GM23338 (cell line): ENCODE data around the gene RHNO1.

ENCODE experiments used
- CTCF ChIP-seq, 2 experiments: fragments of 200-600 bp in 1 of 2; sonication (generic) in 1 of 2; conservative IDR thresholded peaks; 2 replicates each; pipeline versions ENCODE4 v1.5.1 to v1.6.1; 2016 to 2017; ENCODE audit warnings: antibody characterized with exemption in 2 of 2, low read depth in 2 of 2, mild to moderate bottlenecking in 2 of 2, moderate library complexity in 1 of 2
- ETS1 ChIP-seq: IDR thresholded peaks from 2 replicates; pipeline ENCODE4 v1.6.1; 2016; ENCODE audit warnings: antibody characterized with exemption
- EZH2 ChIP-seq: fragments of 200-600 bp; sonication (generic); IDR thresholded peaks from one replicate; pipeline ENCODE4 v1.8.0; 2017; ENCODE audit warnings: antibody characterized with exemption, mild to moderate bottlenecking, low read depth; ENCODE audit not compliant: unreplicated experiment
- NANOG ChIP-seq: IDR thresholded peaks from 2 replicates; pipeline ENCODE4 v1.6.1; 2016; ENCODE audit warnings: antibody characterized with exemption, borderline replicate concordance
- POLR2AphosphoS5 ChIP-seq: IDR thresholded peaks from 2 replicates; pipeline ENCODE4 v1.6.1; 2016; ENCODE audit warnings: antibody characterized with exemption, low read depth
- TF ChIP-seq, protein P1 (sequence below): IDR thresholded peaks from one replicate; pipeline ENCODE4 v1.6.1; 2018; ENCODE audit warnings: antibody characterized with exemption; ENCODE audit not compliant: unreplicated experiment

GRCh38 chr12:2834581-2835491, 42.2 kb upstream of the RHNO1 start, which contains the start of gene NRIP2:
- TF ChIP-seq ETS1, result no peak
- TF ChIP-seq CTCF (conservative IDR thresholded peaks at IDR 0.05; ENCODE audit: low read depth in 2 of 2), result no peak
- no peak for TF ChIP-seq EZH2
- TF ChIP-seq POLR2AphosphoS5, result no peak; the same call in 1 of the 2 replicates
- TF ChIP-seq, protein P1, sequence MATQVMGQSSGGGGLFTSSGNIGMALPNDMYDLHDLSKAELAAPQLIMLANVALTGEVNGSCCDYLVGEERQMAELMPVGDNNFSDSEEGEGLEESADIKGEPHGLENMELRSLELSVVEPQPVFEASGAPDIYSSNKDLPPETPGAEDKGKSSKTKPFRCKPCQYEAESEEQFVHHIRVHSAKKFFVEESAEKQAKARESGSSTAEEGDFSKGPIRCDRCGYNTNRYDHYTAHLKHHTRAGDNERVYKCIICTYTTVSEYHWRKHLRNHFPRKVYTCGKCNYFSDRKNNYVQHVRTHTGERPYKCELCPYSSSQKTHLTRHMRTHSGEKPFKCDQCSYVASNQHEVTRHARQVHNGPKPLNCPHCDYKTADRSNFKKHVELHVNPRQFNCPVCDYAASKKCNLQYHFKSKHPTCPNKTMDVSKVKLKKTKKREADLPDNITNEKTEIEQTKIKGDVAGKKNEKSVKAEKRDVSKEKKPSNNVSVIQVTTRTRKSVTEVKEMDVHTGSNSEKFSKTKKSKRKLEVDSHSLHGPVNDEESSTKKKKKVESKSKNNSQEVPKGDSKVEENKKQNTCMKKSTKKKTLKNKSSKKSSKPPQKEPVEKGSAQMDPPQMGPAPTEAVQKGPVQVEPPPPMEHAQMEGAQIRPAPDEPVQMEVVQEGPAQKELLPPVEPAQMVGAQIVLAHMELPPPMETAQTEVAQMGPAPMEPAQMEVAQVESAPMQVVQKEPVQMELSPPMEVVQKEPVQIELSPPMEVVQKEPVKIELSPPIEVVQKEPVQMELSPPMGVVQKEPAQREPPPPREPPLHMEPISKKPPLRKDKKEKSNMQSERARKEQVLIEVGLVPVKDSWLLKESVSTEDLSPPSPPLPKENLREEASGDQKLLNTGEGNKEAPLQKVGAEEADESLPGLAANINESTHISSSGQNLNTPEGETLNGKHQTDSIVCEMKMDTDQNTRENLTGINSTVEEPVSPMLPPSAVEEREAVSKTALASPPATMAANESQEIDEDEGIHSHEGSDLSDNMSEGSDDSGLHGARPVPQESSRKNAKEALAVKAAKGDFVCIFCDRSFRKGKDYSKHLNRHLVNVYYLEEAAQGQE, result no peak
- no peak for TF ChIP-seq NANOG
